HG03108 (cell line): ENCODE measurements around the gene ADCY2.
"Not testable (repeated sequence)": the region's sequence is repeated elsewhere in the genome, so short reads cannot be mapped to it uniquely, and the experiment has no call there.

Experiments used
- ATAC-seq: cut with Tn5 transposase; IDR thresholded peaks from one replicate; pipeline ENCODE4 v1.9.1; 2021; ENCODE audit warnings: moderate library complexity; ENCODE audit not compliant: unreplicated experiment

ADCY2 gene

GRCh38 chr5:7394889-7395431 is 978 bp upstream of the ADCY2 start:
- no peak for ATAC-seq

- no peak for ATAC-seq
Measured at GRCh38 chr5:7395432-7395946, 449 bp upstream of the ADCY2 start.

- no peak for ATAC-seq
Measured at GRCh38 chr5:7396713-7397454, 946 bp downstream of the ADCY2 start.

- no peak for ATAC-seq
Measured at GRCh38 chr5:7397937-7398336, 2.0 kb downstream of the ADCY2 start.

- ATAC-seq = no peak
Measured at GRCh38 chr5:7398596-7399280, 2.8 kb downstream of the ADCY2 start.

GRCh38 chr5:7405277-7405676 is 9.3 kb downstream of the ADCY2 start:
- no peak for ATAC-seq

GRCh38 chr5:7410936-7411511 is 15.1 kb downstream of the ADCY2 start:
- no peak for ATAC-seq

- no peak for ATAC-seq
Measured at GRCh38 chr5:7412409-7412808, 16.5 kb downstream of the ADCY2 start.

GRCh38 chr5:7415123-7415522 is 19.2 kb downstream of the ADCY2 start:
- ATAC-seq = no peak

GRCh38 chr5:7415587-7416535 is 19.9 kb downstream of the ADCY2 start:
- ATAC-seq = no peak

GRCh38 chr5:7418276-7418675 is 22.3 kb downstream of the ADCY2 start:
- no peak for ATAC-seq

- no peak for ATAC-seq
Measured at GRCh38 chr5:7419367-7419766, 23.4 kb downstream of the ADCY2 start.

- ATAC-seq = no peak
Measured at GRCh38 chr5:7419846-7420245, 23.9 kb downstream of the ADCY2 start.

- no peak for ATAC-seq
Measured at GRCh38 chr5:7420510-7421280, 24.8 kb downstream of the ADCY2 start.

- ATAC-seq = no peak
Measured at GRCh38 chr5:7422316-7423106, 26.6 kb downstream of the ADCY2 start.

- ATAC-seq = not testable (repeated sequence)
Measured at GRCh38 chr5:7423231-7423630, 27.3 kb downstream of the ADCY2 start.

- ATAC-seq = no peak
Measured at GRCh38 chr5:7425830-7426229, 29.9 kb downstream of the ADCY2 start.

GRCh38 chr5:7426284-7426683 is 30.3 kb downstream of the ADCY2 start:
- no peak for ATAC-seq

- no peak for ATAC-seq
Measured at GRCh38 chr5:7434914-7435313, 39.0 kb downstream of the ADCY2 start.
